ENCODE data around the gene ULK4. TPM values are rescaled to one million over a fixed set of nuclear protein-coding genes. Genes with fewer than 3 reads are reported as not detected.
"Not testable (repeated sequence)": the region's sequence is repeated elsewhere in the genome, so short reads cannot be mapped to it uniquely, and the experiment has no call there.

Gene ULK4
- total RNA-seq, 2 experiments from 2014 or later, result 6.8 to 6.9 TPM

- ATAC-seq, result no peak
- CTCF ChIA-PET, result no interaction called here
Observed at GRCh38 chr3:41717641-41718040, 244.3 kb downstream of the ULK4 start.

GRCh38 chr3:41716471-41716870 is 245.4 kb downstream of the ULK4 start:
- H3K27me3 Mint-ChIP-seq, result no peaks in the 10 kb centered on the region
- intact Hi-C loops (cut with micrococcal nuclease), result no loop called here

More at GRCh38 chr3:41717641-41718040, 244.3 kb downstream of the ULK4 start:
- POLR2A ChIA-PET, result no interaction called here
- Mint-ChIP-seq H3K27me3 (no peaks in the 10 kb centered on the region), H3K4me1 (ENCODE audit: low read depth) (no peaks in the 10 kb centered on the region), H3K4me3 (no peak overlapping the region), H3K27ac (no peak overlapping the region), H3K36me3 (ENCODE audit: low read depth) (no peaks in the 10 kb centered on the region), H3K9me3 (no peaks in the 10 kb centered on the region)
- TF ChIP-seq CTCF (IDR thresholded peaks at IDR 0.05), result no peak
- intact Hi-C loops (cut with micrococcal nuclease), result no loop called here
- no peak for DNase-seq

GRCh38 chr3:41715376-41715775 is 246.5 kb downstream of the ULK4 start:
- Mint-ChIP-seq H3K27me3 (no peaks in the 10 kb centered on the region), H3K9me3 (no peaks in the 10 kb centered on the region), H3K4me3 (no peak overlapping the region), H3K36me3 (ENCODE audit: low read depth) (peaks cover 2% of the 10 kb centered on the region), H3K4me1 (ENCODE audit: low read depth) (no peaks in the 10 kb centered on the region), H3K27ac (no peak overlapping the region)
- no peak for TF ChIP-seq CTCF (IDR thresholded peaks at IDR 0.05)
- intact Hi-C loops (cut with micrococcal nuclease), result no loop called here
- ChIA-PET CTCF (no interaction called here), POLR2A (no interaction called here)
- DNase-seq (no peak), ATAC-seq (no peak)

More at GRCh38 chr3:41716471-41716870, 245.4 kb downstream of the ULK4 start:
- Mint-ChIP-seq H3K36me3 (ENCODE audit: low read depth) (no peaks in the 10 kb centered on the region), H3K4me1 (ENCODE audit: low read depth) (no peaks in the 10 kb centered on the region), H3K9me3 (no peaks in the 10 kb centered on the region), H3K27ac (no peak overlapping the region), H3K4me3 (no peak overlapping the region)
- DNase-seq, result no peak
- ChIA-PET CTCF (no interaction called here), POLR2A (no interaction called here)
- TF ChIP-seq CTCF (IDR thresholded peaks at IDR 0.05), result no peak
- no peak for ATAC-seq

GRCh38 chr3:41711651-41712050 is 250.3 kb downstream of the ULK4 start:
- POLR2A ChIA-PET, result no interaction called here
- ATAC-seq (no peak), DNase-seq (no peak)
- intact Hi-C loops (cut with micrococcal nuclease), result no loop called here
- TF ChIP-seq CTCF (IDR thresholded peaks at IDR 0.05), result no peak
- H3K9me3 Mint-ChIP-seq, result no peaks in the 10 kb centered on the region
- no peaks in the 10 kb centered on the region for H3K27me3 Mint-ChIP-seq
- no peak overlapping the region for H3K27ac Mint-ChIP-seq
- no peak overlapping the region for H3K4me3 Mint-ChIP-seq
- peaks cover 4% of the 10 kb centered on the region for H3K36me3 Mint-ChIP-seq (ENCODE audit: low read depth)
- CTCF ChIA-PET, result no interaction called here
- no peaks in the 10 kb centered on the region for H3K4me1 Mint-ChIP-seq (ENCODE audit: low read depth)

GRCh38 chr3:41710646-41711388 is 251.1 kb downstream of the ULK4 start:
- intact Hi-C loops (cut with micrococcal nuclease), result no loop called here
- no peaks in the 10 kb centered on the region for H3K27me3 Mint-ChIP-seq
- POLR2A ChIA-PET, result no interaction called here

GRCh38 chr3:41709213-41709612 is 252.7 kb downstream of the ULK4 start:
- H3K27me3 Mint-ChIP-seq; intact Hi-C loops (cut with micrococcal nuclease); CTCF ChIA-PET; DNase-seq; H3K36me3 Mint-ChIP-seq (ENCODE audit: low read depth); POLR2A ChIA-PET; H3K27ac Mint-ChIP-seq; H3K4me3 Mint-ChIP-seq; H3K9me3 Mint-ChIP-seq; ATAC-seq; H3K4me1 Mint-ChIP-seq (ENCODE audit: low read depth): not testable (repeated sequence)

More at GRCh38 chr3:41710646-41711388, 251.1 kb downstream of the ULK4 start:
- DNase-seq (no peak), ATAC-seq (no peak)
- Mint-ChIP-seq H3K4me1 (ENCODE audit: low read depth) (no peaks in the 10 kb centered on the region), H3K9me3 (no peaks in the 10 kb centered on the region), H3K4me3 (no peak overlapping the region), H3K36me3 (ENCODE audit: low read depth) (peaks cover 4% of the 10 kb centered on the region), H3K27ac (no peak overlapping the region)
- TF ChIP-seq CTCF (IDR thresholded peaks at IDR 0.05), result no peak
- CTCF ChIA-PET, result no interaction called here

Data from activated CD8-positive, alpha-beta T cell treated with anti-CD3 and anti-CD28 coated beads for 36 hours (primary cell).